COLO668 (cell line): ENCODE measurements around the gene ZNF774.
"Not testable (repeated sequence)": the region's sequence is repeated elsewhere in the genome, so short reads cannot be mapped to it uniquely, and the experiment has no call there.

Experiments used
- DNase-seq: peaks from one replicate; lab custom pipeline; 2025; ENCODE audit not compliant: unreplicated experiment; lab: John Stamatoyannopoulos, UW

Gene ZNF774

DNA sequence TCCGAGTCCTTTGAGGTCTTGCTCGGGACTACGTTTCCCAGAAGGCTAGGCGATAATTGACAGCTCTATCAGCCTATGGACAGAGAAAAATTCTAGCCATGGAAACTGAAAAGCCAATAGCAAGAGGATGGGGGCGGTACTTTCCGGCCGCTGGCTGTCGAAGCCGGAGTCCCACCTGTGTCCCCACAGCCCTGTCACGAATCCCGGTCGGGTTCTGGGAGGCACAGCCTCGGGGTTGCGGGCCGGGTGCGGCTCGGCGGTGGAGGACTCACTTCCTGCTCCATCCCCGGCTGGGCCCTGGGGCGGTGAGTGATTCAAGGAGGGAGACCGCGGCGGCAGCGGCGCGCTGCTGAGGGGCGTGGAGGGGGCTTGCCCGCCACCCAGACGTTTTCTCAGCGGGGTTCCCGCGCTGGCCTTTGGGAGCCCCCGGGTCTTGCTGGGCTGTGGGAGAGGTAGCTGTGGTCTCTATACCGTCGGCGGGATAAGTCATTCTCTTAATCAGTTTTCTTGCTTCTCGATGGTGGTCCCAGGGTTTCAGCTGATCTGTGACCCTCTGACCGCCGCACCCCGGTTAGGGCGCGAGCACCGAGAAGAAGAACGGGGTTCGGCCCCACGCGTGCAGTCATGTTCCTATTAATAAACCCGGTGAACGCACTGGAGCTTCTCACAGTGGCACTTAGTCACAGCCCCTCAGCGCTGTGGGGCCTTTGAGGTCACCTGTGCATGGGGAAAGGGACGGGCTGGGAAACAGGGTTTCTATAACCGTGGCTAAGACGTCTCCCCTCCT is at the start of gene ZNF774:
Gene ZNF774, plus strand, starts transcription at position 178 of the 787 bp plus-strand sequence. CDS start 2,377 bp downstream, outside the sequence.
- DNase-seq = peak; percentile 93

GRCh38 chr15:90305355-90305754 is 46.7 kb upstream of the ZNF774 start:
- not testable (repeated sequence) for DNase-seq

DNA sequence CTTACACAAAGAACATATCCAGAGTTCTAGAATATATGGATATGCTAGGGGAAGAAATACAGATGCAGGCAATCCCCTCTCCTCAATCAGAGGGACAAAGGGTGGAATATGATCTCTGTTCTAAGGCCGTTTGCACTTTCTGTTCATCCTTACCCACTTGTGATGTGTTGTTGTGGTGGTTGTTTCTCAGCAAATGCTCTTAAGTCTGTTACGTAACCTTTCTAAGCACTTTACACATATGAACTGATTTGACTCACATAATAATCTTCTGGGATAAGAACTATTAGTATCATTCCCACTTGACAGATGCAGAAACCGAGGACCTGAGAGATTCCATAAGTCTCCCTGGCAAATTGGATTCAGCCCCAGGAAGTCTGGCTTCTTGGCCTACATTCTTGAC is 46.2 kb upstream of the ZNF774 start:
- DNase-seq = no peak

GRCh38 chr15:90306560-90306959 is 45.5 kb upstream of the ZNF774 start:
- no peak for DNase-seq

DNA sequence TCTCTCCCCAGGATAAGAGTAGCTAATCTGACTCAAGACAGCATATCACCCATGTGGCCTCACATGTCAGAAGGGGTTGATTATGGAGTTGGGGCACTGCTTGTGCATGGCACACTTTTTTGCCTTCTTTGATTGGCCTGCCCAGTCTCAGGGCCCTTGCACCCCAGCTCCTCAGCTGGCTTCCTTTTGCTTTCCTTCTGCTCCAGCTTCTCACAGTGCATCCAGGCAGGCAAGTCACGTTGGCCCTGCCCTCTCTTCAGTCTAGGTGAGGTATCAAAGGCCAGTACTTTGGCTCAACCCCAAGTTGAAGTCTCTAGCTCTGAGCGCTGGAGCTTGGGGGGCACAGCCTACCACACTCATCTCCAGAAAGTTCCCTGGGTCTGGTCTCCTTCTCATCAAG is 44.4 kb upstream of the ZNF774 start:
- no peak for DNase-seq

- DNase-seq = no peak
These were observed 43.1 kb upstream of the ZNF774 start for GRCh38 chr15:90309020-90309419.

DNA sequence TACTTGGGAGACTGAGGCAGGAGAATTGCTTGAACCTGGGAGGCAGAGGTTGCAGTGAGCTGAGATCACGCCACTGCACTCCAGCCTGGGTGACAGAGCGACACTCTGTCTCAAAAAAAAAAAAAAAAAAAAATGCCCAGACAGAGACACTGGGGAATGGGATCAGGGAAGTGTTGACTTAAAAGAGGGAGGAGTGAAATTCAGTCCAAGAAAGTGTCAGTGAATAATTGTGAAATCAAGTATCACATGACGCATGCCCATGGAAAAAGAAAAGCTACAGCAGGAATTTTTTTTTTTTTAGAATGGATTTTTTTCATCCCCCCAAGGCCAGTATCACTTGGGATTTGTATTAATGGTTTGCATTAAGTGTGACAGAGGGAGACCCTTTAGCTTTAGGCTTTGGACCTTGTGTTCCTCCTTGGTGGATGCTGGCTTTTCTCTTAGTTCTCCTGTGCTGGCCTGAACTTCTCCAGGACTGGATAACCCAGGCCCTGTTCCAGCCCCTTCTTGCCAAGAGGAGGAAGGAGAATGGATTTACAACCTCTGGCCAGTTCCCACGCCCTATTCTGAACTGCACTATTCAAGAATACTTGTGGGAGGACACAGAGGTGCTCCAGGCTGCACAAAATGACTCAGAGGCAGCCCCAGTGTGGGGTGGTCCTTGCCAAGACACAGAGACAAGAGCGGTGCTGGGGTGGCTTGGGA is 36.7 kb upstream of the ZNF774 start:
- no peak for DNase-seq

DNA sequence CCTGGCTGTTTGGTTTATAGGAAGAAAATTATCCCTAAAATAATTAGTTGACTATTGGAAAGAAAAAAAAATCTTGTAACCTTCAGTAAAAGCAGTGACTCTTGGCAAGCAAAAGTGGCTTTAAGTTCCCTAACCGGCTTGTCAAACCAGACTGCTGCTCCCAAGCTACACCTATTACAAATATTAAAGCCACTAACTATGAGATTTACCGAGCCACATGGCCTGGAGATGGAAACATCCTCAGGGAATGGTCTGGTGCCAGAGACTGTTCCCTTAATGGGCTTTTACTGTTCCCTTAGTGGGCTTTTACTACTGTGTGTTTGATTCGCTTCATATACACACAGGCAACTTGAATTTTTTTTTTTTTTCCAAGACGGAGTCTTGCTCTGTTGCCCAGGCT is 35.9 kb upstream of the ZNF774 start:
- DNase-seq = no peak

DNA sequence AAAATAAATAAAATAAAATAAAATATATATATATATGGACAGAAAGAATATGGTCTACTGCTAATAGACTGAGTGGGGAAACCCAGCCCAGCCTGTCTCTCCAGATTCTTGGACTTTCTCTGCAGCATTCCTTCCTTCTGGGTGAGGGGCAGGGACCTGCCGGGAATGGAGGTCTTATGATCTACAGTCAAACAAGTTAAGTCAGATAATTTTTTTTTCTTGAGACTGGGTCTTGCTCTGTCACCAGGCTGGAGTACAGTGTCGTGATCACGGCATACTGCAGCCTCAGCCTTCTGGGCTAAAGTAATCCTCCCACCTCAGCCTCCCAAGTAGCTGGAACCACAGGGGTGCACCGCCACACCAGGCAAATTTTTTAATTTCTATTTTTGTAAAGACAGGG is 33.5 kb upstream of the ZNF774 start:
- no peak for DNase-seq

- peak; percentile 61 for DNase-seq
These were observed 31.8 kb upstream of the ZNF774 start for GRCh38 chr15:90320062-90320884.

GRCh38 chr15:90320885-90321278 is 31.2 kb upstream of the ZNF774 start:
- DNase-seq = no peak

GRCh38 chr15:90322538-90322937 is 29.5 kb upstream of the ZNF774 start:
- DNase-seq = no peak

- DNase-seq = no peak
These were observed 26.4 kb upstream of the ZNF774 start for GRCh38 chr15:90325726-90326125.

GRCh38 chr15:90326441-90326840 is 25.6 kb upstream of the ZNF774 start:
- no peak for DNase-seq

DNA sequence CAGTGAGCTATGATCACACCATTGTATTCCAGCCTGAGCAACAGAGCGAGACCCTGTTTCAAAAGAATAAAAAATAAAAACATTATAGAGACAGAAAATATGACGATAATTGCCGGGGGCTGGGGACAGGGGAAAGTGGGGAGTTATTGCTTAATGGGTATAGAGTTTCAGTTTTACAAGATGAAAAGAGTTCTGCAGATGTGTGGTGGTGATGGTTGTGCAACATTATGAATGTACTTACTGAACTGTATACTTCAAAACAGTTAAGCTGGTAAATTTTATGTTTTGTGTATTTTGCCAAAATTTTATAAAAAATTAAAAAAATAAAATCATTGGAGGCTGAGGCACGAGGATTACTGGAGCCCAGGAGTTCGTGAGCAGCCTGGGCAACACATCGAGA is 24.8 kb upstream of the ZNF774 start:
- DNase-seq = no peak

- no peak for DNase-seq
These were observed 17.8 kb upstream of the ZNF774 start for GRCh38 chr15:90334304-90334731.

- DNase-seq = no peak
These were observed 15.4 kb upstream of the ZNF774 start for GRCh38 chr15:90336705-90337141.

- DNase-seq = no peak
These were observed 14.8 kb upstream of the ZNF774 start for GRCh38 chr15:90337256-90337655.

GRCh38 chr15:90338532-90338931 is 13.6 kb upstream of the ZNF774 start:
- no peak for DNase-seq

DNA sequence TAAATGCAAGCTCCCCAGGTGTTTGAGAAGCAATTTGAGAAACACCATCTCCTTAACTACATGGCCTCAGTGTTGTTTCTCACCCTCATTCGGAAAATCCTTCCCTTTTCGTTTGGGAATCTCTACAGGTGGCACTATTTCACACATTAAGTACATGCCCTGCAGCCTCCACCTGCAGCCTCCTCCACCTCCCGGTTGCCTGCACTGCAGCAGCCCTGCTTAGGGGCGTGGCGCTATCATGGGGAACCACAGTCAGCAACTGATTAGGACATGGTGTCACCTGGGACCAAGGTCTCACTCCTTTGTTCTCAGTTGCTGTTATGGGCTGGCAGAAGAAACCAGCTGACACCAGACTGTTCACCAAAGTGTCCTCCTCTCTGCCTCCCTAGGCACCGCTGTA is 11.7 kb upstream of the ZNF774 start:
- DNase-seq = peak; percentile 37

DNA sequence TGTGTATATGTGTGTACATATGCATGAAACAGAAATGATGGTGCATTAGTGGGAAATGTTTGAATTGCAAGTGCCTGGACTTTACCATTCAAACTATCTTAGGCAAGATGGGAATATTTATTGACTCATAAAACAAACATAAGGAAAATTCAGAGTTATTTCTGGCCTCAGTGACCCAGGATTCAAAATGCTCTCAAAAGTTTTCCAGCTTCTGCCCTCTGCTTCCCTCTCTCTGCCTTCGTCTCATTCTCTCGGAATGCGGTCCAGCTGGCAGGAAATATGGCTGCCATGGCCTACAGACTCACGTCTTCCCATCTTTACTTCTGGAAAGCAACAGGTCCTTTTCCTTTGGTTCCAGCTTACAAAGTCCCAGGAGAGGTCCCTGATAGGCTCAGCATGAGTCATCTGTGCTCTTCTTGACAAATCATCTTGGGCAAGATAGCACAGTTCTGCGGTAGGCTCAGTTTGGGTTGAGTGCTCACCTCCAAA is 8.7 kb upstream of the ZNF774 start:
- DNase-seq = no peak
